IPS-11a (cell line): ENCODE data around the gene VAC14.
A peak's percentile ranks its signal among the peaks of the same experiment; 100 is the strongest.

Experiments
- H3K4me3 ChIP-seq: one replicate; pipeline ENCODE4 v1.5.1; 2013; ENCODE audit warnings: low read depth, low read length, control low read depth

VAC14 gene

DNA sequence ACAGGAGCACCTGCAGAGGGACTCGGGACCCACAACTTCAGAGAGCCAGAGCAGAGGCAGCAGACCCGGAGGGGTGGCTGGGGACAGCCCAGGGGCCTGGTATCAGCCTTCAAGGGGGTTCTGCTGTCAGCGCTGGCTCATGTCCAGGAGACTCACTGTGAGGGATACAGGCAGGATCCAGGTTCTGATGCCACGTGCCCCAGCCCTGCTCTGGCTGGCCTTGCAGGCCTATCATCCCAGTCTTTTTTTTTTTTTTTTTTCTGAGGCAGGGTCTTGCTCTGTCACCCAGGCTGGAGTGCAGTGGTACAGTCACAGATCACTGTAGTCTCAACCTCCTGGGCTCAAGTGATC, 106.1 kb downstream of the VAC14 start:
- no peak overlapping the region for H3K4me3 ChIP-seq

GRCh38 chr16:70694088-70694867, 106.7 kb downstream of the VAC14 start:
- H3K4me3 ChIP-seq = no peak overlapping the region

DNA sequence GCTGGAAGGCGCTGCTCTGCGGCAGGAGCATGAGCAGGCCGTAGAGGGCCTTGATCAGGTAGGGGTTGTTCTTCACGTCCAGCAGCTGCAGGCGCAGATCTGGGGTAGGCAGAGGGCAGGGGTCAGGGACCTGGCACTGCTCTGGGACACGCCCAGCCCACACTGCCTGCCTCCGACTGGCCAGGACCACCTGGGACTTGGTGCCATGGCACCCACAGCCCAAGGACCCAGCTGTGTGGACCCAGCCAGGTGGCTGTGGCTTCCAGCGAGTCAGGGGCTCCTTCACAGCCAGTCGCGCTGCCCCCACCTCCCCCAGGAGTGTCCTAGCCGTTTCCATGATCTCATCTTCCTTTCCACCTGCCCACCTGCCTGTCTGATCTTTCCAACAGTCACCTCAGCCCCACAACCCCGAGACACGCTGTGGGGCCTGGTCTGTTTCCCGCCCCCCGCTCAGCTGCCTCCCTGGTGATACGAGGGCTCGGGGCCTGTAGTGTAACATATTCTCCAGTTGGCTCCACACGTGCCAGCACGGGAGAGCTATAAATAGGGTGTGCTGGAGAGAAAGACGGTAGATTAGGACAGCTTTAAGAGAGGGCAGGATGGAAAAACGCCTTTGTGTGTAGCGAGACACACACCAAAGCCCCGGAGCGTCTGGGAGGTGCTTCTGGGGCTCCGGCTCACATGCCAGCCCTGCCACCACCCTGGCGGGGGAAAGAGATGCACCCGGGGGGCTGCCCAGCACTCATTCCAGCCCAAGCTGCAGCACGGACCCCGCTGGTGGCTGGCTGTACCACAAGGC, 107.9 kb downstream of the VAC14 start:
- H3K4me3 ChIP-seq = no peak overlapping the region

DNA sequence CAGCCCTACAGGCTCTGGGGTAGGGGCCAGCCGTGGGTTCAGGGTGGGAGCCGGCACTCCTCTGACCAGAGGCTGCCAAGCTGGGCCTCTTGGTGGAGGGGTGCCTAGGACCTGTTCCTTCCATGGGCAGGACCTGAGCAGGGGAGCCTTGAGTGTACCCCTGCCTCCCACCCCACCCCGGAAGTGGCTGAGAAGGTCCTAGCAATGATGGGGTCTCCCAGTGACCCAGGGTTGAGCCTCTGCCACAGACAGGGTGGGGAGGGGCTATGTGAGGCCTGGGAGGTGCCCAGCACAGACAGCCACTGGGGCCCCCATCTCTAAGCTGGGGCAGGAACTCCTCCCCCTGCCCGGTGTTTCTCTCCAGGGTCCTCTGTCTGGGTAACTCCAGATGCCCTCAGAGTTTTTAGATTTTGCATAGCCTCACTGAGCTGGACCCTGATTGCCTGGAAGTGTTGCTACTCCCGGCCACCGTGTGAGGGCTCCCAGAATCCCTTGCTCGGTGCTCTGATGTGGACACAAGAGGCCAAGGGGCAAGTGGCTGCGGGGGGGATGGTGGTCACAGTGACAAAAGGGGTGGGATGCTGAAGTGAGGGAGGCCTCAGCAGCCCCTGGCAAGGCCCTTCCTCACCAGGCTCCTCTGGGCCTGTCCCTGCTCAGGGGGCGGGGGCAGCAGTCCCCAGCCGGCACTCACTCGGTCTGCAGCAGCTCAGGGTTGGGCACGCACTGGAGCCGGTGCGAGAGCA, 108.7 kb downstream of the VAC14 start:
- no peak overlapping the region for H3K4me3 ChIP-seq

- no peak overlapping the region for H3K4me3 ChIP-seq
These were observed 109.5 kb downstream of the VAC14 start for GRCh38 chr16:70691223-70692129.

- no peak overlapping the region for H3K4me3 ChIP-seq
These were observed 110.7 kb downstream of the VAC14 start for GRCh38 chr16:70689970-70690891.

GRCh38 chr16:70689035-70689969, 111.7 kb downstream of the VAC14 start:
- H3K4me3 ChIP-seq = no peak overlapping the region

DNA sequence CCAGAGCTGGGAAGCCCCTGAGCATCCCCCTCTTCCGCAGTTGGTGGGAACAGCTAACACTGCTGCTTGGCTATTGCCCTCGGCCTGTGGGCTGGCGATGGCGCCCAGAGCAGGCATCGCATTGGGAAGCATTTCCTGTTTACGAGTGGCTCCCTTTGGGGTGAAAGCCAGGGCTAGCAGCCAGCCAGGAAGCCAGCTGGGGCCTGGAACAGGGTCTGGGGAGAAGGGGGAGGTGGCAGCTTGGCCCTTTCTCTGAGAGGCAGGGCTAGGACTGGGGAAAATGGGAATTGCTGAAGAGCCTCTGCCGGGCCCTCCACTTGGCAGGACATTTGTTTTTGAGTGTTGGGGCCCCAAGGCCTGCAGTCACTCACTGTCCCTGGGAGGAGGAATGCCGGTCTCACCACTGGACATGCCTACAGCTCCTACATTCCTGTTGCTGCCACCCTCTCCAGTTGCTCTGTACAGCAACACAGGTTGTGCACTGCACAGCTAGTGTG, 112.7 kb downstream of the VAC14 start:
- H3K4me3 ChIP-seq = no peak overlapping the region

DNA sequence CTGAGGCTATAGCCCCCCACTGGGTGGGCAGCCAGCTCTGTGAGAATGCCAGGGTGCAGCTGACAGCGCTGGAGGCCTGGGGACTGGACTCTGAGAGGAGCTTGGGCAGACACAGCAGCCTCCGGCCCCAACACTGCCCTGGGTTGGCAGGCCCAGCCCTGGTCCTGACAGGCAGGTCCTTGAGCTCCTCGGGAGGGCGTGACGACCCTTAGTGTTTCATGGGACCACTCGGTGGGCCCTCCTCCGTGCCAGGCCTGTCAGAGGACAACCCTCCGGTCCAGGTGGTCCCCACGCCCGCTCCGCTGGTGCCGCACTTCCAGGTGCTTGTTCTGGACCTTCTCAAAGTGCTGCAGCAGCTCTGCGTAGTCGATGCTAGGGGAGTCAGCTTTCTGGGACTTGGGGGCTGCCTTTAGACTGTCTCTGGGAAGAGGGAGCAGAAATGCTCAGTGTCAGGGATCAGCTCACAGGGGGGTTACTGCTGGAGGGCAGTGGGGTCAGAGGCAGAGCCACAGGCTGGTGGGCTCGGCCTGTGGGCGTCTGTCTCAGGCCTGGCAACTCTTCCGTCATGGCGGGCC, 113.2 kb downstream of the VAC14 start:
- H3K4me3 ChIP-seq = no peak overlapping the region

GRCh38 chr16:70687102-70687511, 113.9 kb downstream of the VAC14 start:
- H3K4me3 ChIP-seq = no peak overlapping the region

DNA sequence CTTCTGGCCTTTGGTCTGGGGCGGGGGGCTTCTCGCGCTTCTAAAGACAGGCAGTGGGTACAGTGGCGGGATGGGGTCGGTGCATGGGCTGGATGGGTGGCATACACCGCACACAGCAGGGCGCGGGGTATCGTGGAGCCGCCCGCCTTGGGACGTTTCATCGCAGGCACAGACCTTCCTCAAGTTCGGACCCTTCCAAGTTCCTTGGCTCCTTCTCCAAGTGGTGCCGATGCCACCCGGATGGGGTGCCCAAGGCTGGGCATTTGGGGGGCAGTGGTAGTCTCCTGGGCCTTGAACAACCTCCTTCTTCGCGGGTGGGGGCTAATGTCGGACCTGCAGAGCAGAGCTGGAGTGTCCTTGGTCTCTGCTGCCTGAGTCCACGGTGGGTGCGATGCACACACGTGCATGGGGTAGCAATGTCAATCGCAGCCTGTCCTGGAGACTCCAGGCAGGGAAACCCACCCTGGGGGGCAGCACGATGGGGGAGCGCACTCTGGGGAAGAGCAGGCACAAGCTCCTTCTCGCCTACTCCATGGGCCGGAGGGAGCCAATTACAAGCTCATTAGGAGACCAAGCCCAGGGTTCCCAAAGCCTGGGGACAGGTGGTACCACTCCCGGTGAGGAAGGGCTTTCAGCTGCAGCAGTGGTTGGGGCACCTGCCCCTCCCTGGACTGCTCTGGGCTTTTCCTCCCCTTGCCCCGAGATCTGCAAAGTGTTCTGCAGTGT, 114.4 kb downstream of the VAC14 start:
- peak overlapping the region; percentile 10 for H3K4me3 ChIP-seq

DNA sequence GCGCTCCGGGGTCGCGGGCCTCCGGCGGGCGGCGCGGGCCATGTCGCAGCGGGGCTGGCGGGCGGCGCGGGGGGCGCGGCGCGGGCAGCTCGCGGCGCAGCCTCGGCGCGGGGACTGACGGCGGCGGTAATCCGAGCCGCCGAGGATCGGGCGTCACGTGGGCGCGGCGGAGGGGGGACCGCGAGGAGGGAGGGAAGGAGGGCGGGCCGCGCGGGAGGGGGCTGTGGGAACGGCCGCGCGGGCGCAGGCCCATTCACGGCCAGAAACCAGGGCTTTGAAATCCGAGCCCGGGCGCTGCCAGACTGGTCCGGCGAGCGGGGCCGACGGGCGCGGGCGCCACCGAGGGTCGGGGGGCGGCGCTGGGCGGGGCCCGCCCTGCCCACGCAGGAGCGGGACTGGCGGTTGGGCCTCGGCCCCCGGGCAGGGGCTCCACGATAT, 115.0 kb downstream of the VAC14 start, which contains the start of gene MTSS2:
TSS of gene MTSS2 (minus strand) at position 116 of the 438 bp plus-strand sequence. CDS start 262 bp downstream, outside the sequence.
- H3K4me3 ChIP-seq = peak within 1 kb of the TSS; percentile 63

DNA sequence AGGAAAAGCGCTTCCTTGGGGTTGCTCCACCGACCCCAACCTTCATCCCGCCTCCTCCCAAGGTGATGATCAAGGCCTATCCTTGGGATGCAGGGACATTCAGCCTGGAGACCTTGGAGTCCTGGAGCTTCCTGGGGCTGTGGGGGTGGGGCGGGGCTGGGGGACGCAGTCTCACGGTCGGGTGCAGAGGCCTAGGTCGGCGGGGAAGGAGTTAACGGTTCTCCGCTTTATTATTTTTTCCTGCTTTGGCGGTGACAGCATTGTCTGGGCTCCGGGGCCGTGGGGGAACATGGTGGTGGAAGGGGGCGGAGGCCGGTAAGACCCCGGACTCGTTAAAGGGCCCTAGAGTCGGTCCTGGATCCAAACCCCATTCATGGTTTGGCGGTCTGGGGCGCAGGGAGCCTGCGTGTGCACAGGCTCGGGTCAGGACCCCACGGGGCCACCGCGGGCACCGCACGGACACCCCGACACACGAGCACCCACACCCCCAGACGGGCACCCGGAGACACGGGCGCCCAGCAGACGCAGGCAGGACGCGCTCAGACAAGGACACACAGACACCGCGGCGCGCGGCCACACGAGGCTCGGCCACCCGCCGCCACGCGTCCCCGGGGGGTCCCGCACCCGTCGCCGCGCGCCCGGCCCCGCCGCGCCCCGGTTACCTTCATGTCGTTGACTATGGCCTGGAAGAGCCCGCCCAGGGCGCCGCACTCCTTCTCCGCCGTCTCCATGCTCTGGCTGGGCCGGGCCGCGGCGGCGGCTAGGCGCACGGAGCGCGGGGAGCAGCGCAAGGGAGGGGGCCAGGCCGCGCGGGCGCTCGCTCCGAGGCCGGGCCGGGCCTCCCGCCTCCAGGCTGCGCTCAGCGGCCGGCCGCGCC, 115.7 kb downstream of the VAC14 start:
- H3K4me3 ChIP-seq = peak overlapping the region; percentile 63

- H3K4me3 ChIP-seq = no peak overlapping the region
These were observed 116.6 kb downstream of the VAC14 start for GRCh38 chr16:70684146-70685060.
